ENCODE measurements around the gene ABCC5. TPM values are rescaled to one million over a fixed set of nuclear protein-coding genes. Genes with fewer than 3 reads are reported as not detected.

The ABCC5 gene
- total and polyA plus RNA-seq, 2 of the 8 experiments (the other 6 are each of a cell fraction or from before 2014, with no cell fraction given), result 25.3 to 40.8 TPM

DNA sequence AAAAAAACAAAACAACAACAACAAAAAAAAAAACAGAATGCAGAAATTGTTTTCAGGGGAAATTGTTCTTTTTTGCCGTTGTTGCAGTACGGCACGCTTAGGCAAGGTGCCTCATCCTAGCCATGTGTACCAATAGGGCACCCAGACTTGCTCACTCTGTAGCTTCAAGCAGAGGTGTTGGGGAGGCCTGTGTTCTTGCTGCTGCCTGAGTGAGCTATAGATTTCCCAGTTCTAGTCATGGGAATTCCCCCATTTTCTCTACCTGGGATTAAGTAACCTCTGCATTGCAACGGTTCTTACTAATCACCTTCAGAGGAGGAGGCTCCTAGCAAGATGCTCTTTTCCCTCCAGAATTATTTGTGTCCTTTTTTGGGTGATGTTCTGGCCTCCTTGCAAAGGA is 120.1 kb downstream of the ABCC5 start:
- POLR2A ChIA-PET (ENCODE audit: partially characterized antibody), result interaction anchor here (1.5 to 2.2 kb wide), 2 partner anchors 120 to 288 kb away, joined by 3 to 9 read pairs; partner anchors contain the start of genes ABCC5 and ABCF3
- TF ChIP-seq SP4 (IDR thresholded peaks at IDR 0.05; ENCODE audit: low read length) (no peak), KDM1A (IDR thresholded peaks at IDR 0.05; ENCODE audit: borderline replicate concordance, low read length) (no peak), TEAD4 (IDR thresholded peaks at IDR 0.05; ENCODE audit: low read depth, low read length) (no peak), MAFK (IDR thresholded peaks at IDR 0.05; ENCODE audit: low read depth, low read length) (no peak), CEBPB (IDR thresholded peaks at IDR 0.05; ENCODE audit: low read depth, low read length) (no peak), TCF12 (IDR thresholded peaks at IDR 0.05; ENCODE audit: low read depth, low read length) (no peak), CREB1 (IDR thresholded peaks at IDR 0.05) (no peak), YY1 (IDR thresholded peaks at IDR 0.05; ENCODE audit: low read depth, low read length) (no peak), CBX8 (IDR thresholded peaks at IDR 0.05; ENCODE audit: borderline replicate concordance, low read depth, low read length) (no peak), POU5F1 (IDR thresholded peaks at IDR 0.05; ENCODE audit: low read depth, low read length) (no peak), SUZ12 (IDR thresholded peaks at IDR 0.05; ENCODE audit: low read length) (no peak), ASH2L (IDR thresholded peaks at IDR 0.05; ENCODE audit: low read length) (no peak)
- TF ChIP-seq, protein P1, sequence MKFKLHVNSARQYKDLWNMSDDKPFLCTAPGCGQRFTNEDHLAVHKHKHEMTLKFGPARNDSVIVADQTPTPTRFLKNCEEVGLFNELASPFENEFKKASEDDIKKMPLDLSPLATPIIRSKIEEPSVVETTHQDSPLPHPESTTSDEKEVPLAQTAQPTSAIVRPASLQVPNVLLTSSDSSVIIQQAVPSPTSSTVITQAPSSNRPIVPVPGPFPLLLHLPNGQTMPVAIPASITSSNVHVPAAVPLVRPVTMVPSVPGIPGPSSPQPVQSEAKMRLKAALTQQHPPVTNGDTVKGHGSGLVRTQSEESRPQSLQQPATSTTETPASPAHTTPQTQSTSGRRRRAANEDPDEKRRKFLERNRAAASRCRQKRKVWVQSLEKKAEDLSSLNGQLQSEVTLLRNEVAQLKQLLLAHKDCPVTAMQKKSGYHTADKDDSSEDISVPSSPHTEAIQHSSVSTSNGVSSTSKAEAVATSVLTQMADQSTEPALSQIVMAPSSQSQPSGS (IDR thresholded peaks at IDR 0.05; ENCODE audit: low read length), result no peak

More for the DNA sequence above, 120.1 kb downstream of the ABCC5 start:
- CTCF ChIA-PET (ENCODE audit: partially characterized antibody), result interaction anchor here (0.7 to 6.4 kb wide), 26 partner anchors 8 to 396 kb away, joined by 3 to 28 read pairs (median 4); partner anchors contain the start of genes EEF1AKMT4 and PARL
- Histone ChIP-seq H2AK5ac (ENCODE audit: low read depth, low read length) (no peak overlapping the region), H2BK12ac (ENCODE audit: low read depth, low read length) (no peak overlapping the region), H3K79me2 (ENCODE audit: control insufficient read depth in 1 of 2, insufficient read depth in 2 of 2, low read length in 2 of 2) (no peaks in the 10 kb centered on the region), H2AFZ (ENCODE audit: low read length) (no peak overlapping the region), H2BK5ac (ENCODE audit: low read depth, low read length) (no peak overlapping the region), H3K56ac (replicated peaks; ENCODE audit: insufficient read length, low read depth, low read length) (no peak overlapping the region), H2BK15ac (ENCODE audit: low read length) (no peak overlapping the region), H4K91ac (replicated peaks; ENCODE audit: insufficient read length, low read length) (no peak overlapping the region), H3K79me1 (ENCODE audit: low read depth, low read length) (no peaks in the 10 kb centered on the region), H2BK120ac (replicated peaks; ENCODE audit: low read depth, low read length) (no peak overlapping the region), H3K4me3 (ENCODE audit: extremely low read depth in 1 of 4, insufficient read depth in 2 of 4, low read depth in 3 of 4, low read length in 4 of 4) (no peak overlapping the region), H4K5ac (ENCODE audit: insufficient read length, low read depth, low read length) (no peak overlapping the region), H4K20me1 (replicated peaks in 1 of 2; ENCODE audit: control insufficient read depth in 1 of 2, insufficient read depth in 2 of 2, low read length in 2 of 2) (no peaks in the 10 kb centered on the region), H3K9ac (replicated peaks in 1 of 4; ENCODE audit: extremely low read depth in 1 of 4, low read depth in 3 of 4, low read length in 3 of 4) (no peak overlapping the region), H3K23ac (ENCODE audit: insufficient read length) (no peak overlapping the region), H3K23me2 (ENCODE audit: low read depth, low read length) (no peaks in the 10 kb centered on the region), H3K27me3 (replicated peaks in 1 of 4; ENCODE audit: control insufficient read depth in 3 of 4, extremely low read depth in 1 of 4, insufficient read depth in 3 of 4, low read length in 3 of 4) (no peaks in the 10 kb centered on the region), H3K14ac (ENCODE audit: insufficient read length) (no peak overlapping the region), H4K8ac (ENCODE audit: extremely low read depth, insufficient read depth, low read length) (no peak overlapping the region), H3K4me2 (ENCODE audit: insufficient read depth in 1 of 2, low read depth in 2 of 2, low read length in 2 of 2) (no peak overlapping the region), H3K27ac (ENCODE audit: low read depth, low read length) (no peak overlapping the region), H3K4ac (replicated peaks; ENCODE audit: insufficient read length, low read depth, low read length) (no peak overlapping the region), H3K36me3 (ENCODE audit: control insufficient read depth in 2 of 4, insufficient read depth in 4 of 4, low read length in 3 of 4) (no peaks in the 10 kb centered on the region), H2BK20ac (ENCODE audit: low read length) (no peak overlapping the region), H3K18ac (ENCODE audit: extremely low read depth, low read length) (no peak overlapping the region), H3K9me3 (ENCODE audit: insufficient read depth in 2 of 2, low read depth in 1 of 2, low read length in 1 of 2) (no peaks in the 10 kb centered on the region), H3K4me1 (replicated peaks in 1 of 4; ENCODE audit: control insufficient read depth in 3 of 4, insufficient read depth in 4 of 4, low read length in 3 of 4) (peaks cover 0 to 3% (median 0%) of the 10 kb centered on the region in 4 experiments; a peak in 3 of 7 replicates)
- FAIRE-seq (no peak), DNase-seq (ENCODE audit: low read depth in 1 of 2, low spot score in 2 of 2) (no peak)
- WGBS, 2 experiments (ENCODE audit: extremely low coverage in 1 of 2, insufficient coverage in 1 of 2, insufficient read length in 1 of 2, insufficient replicate concordance in 2 of 2, low coverage in 1 of 2, low lambda C conversion rate in 2 of 2, missing lambda C conversion rate in 1 of 2), result 96% methylated on average over 4 of the region's 4 CpGs; no CpG with 5 or more reads in 1 of the 2 experiments

Data from H1 (cell line).